CD4-positive, alpha-beta T cell treated with Interleukin-4 for 4 hours (primary cell): ENCODE results near the gene REV3L.
A peak's percentile ranks its signal among the peaks of the same experiment; 100 is the strongest.
"Not testable (repeated sequence)": the region's sequence is repeated elsewhere in the genome, so short reads cannot be mapped to it uniquely, and the experiment has no call there.

Experiments
- DNase-seq: peaks from one replicate; pipeline ENCODE4 v3.0.0-alpha.2; 2020

Gene REV3L

GRCh38 chr6:111291336-111292259 lies 191.4 kb downstream of the REV3L start:
- DNase-seq = no peak

DNA sequence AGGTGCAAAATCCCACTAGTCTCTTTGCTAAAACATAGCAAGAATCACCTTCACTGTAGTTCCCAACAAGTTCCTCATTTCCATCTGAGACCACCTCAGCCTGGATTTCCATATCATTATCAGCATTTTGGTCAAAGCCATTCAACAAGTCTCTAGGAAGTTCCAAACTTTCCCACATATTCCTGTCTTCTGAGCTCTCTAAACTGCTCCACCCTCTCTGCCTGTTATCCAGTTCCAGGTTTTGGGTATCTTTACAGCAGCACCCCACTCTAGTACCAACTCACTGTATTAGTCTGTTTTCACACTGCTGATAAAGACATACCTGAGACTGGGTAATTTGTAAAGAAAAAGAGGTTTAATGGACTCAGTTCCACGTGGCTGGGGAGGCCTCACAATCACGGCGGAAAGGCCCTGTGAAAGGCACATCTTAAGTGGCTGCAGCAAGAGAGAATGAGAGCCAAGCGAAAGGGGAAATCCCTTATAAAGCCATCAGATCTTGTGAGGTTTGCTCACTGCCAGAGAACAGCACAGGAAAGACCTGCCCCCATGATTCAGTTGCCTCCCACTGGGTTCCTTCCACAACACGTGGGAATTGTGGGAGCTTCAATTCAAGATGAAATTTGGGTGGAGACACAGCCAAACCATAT lies 192.2 kb downstream of the REV3L start:
- DNase-seq = not testable (repeated sequence)

DNA sequence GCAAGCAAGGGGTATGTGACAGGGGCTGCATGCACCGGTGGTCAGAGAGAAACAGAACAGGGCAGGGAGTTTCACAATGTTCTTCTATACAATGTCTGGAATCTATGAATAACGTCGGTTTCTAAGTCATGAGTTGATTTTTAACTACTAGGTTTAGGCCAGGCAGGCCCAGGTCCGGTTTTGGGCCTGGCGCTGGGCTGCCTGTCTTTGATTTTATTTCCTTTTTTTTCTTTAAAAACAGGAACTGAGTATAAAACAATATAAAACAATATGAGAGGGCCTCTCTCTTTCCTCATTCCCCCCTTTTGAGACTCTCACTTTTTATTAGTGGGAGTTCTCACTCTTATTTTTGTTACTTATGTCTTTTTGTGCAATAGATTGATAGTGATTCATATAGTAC lies 198.7 kb downstream of the REV3L start:
- DNase-seq = not testable (repeated sequence)

- no peak for DNase-seq
Observed at GRCh38 chr6:111283707-111284106, 199.3 kb downstream of the REV3L start.

- no peak for DNase-seq
Observed at GRCh38 chr6:111282515-111282914, 200.5 kb downstream of the REV3L start.

DNA sequence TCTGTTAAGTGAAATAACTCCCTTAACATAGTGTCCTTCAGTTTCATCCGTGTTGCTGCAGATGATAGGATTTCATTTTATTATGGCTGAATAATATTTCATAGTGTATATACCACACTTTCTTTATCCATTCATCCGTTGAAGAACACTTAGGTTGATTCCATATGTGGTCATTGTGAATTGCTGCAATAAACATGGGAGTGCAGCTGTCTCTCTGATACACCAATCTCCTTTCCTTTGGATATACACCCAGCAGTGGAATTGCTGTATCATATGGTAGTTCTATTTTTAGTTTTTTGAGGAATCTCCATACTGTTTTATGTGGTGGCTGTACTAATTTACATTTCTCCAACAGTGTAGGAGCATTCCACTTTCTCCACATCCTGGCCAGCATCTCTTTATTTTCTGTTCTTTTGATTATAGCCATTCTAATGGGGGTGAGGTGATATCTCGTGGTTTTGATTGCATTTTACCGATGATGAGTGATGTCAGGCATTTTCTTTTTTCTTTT lies 202.5 kb downstream of the REV3L start:
- no peak for DNase-seq

DNA sequence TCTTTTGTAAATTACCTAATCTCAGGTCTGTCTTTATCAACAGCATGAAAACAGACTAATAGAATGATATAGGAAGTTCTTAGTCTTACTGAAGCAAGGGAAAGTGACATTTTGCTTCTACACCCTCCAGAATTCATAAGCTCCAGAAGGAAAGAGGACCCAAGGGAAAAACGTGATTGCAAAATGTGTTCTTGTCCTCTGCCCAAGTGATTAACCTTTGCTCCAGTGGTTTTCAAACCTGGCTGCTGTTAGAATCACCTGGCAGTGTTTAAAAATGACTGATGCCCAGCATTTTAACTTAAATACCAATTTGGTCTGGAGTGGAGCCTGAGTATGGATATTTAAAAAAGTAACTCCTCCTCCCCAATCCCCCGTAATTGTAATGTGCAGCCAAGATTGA lies 204.3 kb downstream of the REV3L start:
- no peak for DNase-seq

- DNase-seq = no peak
Observed at GRCh38 chr6:111277819-111278218, 205.2 kb downstream of the REV3L start.

DNA sequence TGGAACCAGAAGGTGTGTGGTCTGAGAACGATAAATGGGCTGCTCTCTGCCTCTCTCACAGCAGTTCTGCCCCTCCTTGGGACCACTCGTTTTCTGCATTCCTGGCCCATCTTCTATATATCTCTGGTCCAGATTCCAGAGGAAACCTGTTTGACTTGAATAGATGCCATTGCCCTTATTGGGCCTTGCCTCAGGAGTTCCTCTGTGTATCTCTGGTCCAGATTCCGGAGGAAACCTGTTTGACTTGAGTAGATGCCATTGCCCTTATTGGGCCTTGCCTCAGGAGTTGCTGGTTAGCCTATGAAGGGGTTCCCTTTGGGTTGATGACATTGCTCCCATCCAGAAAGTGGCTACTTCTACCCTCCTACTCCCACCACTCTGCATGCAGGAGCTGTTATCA lies 206.3 kb downstream of the REV3L start:
- DNase-seq = no peak

GRCh38 chr6:111276335-111276734 lies 206.7 kb downstream of the REV3L start:
- DNase-seq = no peak

- DNase-seq = no peak
Observed at GRCh38 chr6:111274593-111275217, 208.3 kb downstream of the REV3L start.

GRCh38 chr6:111270121-111270520 lies 212.9 kb downstream of the REV3L start:
- no peak for DNase-seq

- no peak for DNase-seq
Observed at GRCh38 chr6:111269401-111269970, 213.5 kb downstream of the REV3L start.

DNA sequence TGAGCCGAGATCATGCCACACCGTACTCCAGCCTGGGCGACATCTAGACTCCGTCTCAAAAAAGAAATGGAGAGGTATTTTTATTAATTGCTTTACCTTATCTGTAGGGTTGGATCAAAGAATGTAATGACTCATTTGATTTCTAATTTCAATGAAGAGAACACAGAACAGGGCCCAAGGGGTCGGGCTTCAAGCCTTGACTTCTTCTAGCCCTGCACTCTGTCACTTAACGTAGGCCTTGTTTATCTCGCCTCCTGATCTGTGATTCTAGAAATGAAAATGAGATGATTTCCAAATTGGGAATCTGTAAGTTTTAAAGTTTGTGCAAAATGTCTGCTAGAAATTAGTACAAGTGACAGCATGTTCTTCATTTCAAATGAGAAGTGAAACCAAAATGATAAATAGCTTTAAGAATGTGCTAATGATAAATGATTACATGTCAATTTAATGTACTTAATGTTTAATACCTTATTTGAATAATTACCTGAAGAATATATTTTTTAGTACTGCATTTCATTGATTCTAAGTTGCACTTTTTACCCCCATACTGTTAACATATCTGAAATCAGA lies 215.2 kb downstream of the REV3L start:
- no peak for DNase-seq

- DNase-seq = no peak
Observed at GRCh38 chr6:111266276-111266675, 216.7 kb downstream of the REV3L start.

- no peak for DNase-seq
Observed at GRCh38 chr6:111265842-111266241, 217.2 kb downstream of the REV3L start.

GRCh38 chr6:111263837-111264236 lies 219.2 kb downstream of the REV3L start:
- peak; percentile 13 for DNase-seq

DNA sequence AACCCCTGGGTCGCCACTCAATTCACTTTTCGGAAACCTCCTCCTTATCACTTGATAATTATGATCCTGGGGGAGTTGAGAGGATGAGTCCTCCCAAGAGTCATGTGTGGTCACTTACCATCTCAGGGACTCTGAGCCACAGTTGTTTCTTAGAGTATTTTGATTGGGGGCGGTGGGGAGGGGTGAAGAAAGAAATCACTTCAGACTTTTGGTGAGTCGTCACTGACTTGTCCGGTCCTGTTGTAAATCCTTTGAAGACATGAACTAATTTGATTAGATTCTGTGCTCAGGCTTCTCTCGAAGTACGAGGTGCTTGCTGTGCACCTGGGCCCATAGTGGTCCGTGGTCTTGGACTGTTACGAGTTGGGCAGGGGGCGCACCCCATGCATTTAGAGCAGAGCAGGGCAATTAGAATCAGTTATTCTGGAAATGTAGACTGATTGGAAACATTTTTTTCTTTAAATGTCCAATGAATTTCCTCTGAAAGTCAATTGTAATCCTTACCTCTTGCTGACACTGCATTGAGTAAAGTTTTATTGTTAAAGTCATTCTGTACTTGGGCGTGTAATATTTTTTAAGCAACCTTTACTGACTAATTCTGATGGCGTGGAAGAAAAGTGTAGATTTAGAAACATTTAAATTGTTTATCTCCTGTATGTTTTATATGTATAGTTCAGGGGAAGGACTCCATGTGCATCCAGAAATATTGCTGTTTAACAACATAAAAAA lies 222.3 kb downstream of the REV3L start:
- no peak for DNase-seq

- DNase-seq = peak; percentile 99
Observed at GRCh38 chr6:111259089-111259831, 223.8 kb downstream of the REV3L start.

GRCh38 chr6:111258615-111259088 lies 224.4 kb downstream of the REV3L start:
- DNase-seq = no peak

- no peak for DNase-seq
Observed at GRCh38 chr6:111258010-111258409, 225.0 kb downstream of the REV3L start.
